BLaER1 (cell line): ENCODE results near the gene OR2V2.
"Not testable (repeated sequence)": the region's sequence is repeated elsewhere in the genome, so short reads cannot be mapped to it uniquely, and the experiment has no call there.

Experiments used
- H3K27ac ChIP-seq: shearing (Covaris generic); formaldehyde crosslinking; 2 replicates; pipeline ENCODE4 v1.8.1; 2022
- H3K27me3 ChIP-seq: shearing (Covaris generic); formaldehyde crosslinking; 2 replicates; pipeline ENCODE4 v1.8.1; 2022
- H3K36me3 ChIP-seq: shearing (Covaris generic); formaldehyde crosslinking; 2 replicates; pipeline ENCODE4 v1.8.1; 2022
- H3K4me1 ChIP-seq: shearing (Covaris generic); formaldehyde crosslinking; 2 replicates; pipeline ENCODE4 v1.8.1; 2022
- H3K4me2 ChIP-seq: shearing (Covaris generic); formaldehyde crosslinking; 2 replicates; pipeline ENCODE4 v1.8.1; 2022
- H3K4me3 ChIP-seq: shearing (Covaris generic); formaldehyde crosslinking; 2 replicates; pipeline ENCODE4 v1.8.1; 2022
- H3K9ac ChIP-seq: shearing (Covaris generic); formaldehyde crosslinking; 2 replicates; pipeline ENCODE4 v1.8.1; 2022
- H3K9me3 ChIP-seq: shearing (Covaris generic); formaldehyde crosslinking; 2 replicates; pipeline ENCODE4 v1.8.1; 2022
- H4K20me1 ChIP-seq: shearing (Covaris generic); formaldehyde crosslinking; 2 replicates; pipeline ENCODE4 v1.8.1; 2022
- Cebpa-rat ChIP-seq: shearing (Covaris generic); IDR thresholded peaks from 2 replicates; pipeline ENCODE4 v1.8.1; 2022

Gene OR2V2

DNA sequence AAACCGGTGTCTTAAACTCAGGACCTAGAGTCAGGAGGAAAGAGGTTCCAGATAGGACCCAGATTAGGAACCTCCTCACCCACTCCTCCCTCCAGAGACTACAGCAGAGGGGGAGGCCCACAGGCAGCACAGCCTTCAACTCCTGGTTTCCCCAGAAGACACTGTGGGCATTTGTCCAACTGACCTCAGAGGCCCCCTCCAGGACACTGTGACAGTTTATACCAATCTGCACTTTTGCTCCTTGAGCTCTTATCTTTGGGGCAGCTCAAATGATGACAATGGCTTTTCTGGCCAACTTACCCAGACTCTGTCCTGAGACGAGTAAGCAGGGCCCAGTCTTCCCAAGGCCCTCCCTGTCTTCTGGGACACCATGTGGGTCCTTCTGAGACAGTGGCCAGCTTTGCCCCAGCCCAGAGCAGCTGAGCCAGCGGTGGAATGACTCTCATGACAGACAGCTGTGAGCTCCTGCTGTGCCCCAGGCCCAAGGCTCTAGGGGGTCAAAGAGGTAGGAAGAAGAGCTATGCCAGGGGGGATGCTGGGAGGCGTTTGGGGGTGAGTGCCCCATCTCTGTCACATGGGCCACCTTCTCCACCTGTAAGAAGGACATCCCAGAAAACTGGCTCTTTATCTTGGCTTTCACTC lies 14.3 kb downstream of the OR2V2 start:
- H3K36me3 ChIP-seq, result no peaks in the 10 kb centered on the region
- H3K9me3 ChIP-seq, result no peaks in the 10 kb centered on the region
- peak overlapping the region; percentile 66 for H3K27ac ChIP-seq
- H3K4me1 ChIP-seq, result peaks cover 65% of the 10 kb centered on the region
- no peaks in the 10 kb centered on the region for H4K20me1 ChIP-seq
- H3K27me3 ChIP-seq, result no peaks in the 10 kb centered on the region
- peak overlapping the region; percentile 80 for H3K4me2 ChIP-seq
- peak overlapping the region; percentile 61 for H3K4me3 ChIP-seq
- TF ChIP-seq Cebpa-rat, result no peak
- peak overlapping the region; percentile 56; the same call in 1 of the 2 replicates for H3K9ac ChIP-seq

GRCh38 chr5:181163487-181164075 lies 16.2 kb downstream of the OR2V2 start:
- peak overlapping the region; percentile 19; the same call in 1 of the 2 replicates for H3K9ac ChIP-seq
- peak overlapping the region; percentile 80 for H3K4me2 ChIP-seq
- peak overlapping the region; percentile 65 for H3K27ac ChIP-seq
- H3K9me3 ChIP-seq, result no peaks in the 10 kb centered on the region
- no peaks in the 10 kb centered on the region for H3K36me3 ChIP-seq
- H3K4me3 ChIP-seq, result 0 out of 2 replicates have a peak overlapping the region, but pooled peaks have one; percentile 39
- no peaks in the 10 kb centered on the region for H3K27me3 ChIP-seq
- no peaks in the 10 kb centered on the region for H4K20me1 ChIP-seq
- peaks cover 71% of the 10 kb centered on the region for H3K4me1 ChIP-seq
- no peak for TF ChIP-seq Cebpa-rat

DNA sequence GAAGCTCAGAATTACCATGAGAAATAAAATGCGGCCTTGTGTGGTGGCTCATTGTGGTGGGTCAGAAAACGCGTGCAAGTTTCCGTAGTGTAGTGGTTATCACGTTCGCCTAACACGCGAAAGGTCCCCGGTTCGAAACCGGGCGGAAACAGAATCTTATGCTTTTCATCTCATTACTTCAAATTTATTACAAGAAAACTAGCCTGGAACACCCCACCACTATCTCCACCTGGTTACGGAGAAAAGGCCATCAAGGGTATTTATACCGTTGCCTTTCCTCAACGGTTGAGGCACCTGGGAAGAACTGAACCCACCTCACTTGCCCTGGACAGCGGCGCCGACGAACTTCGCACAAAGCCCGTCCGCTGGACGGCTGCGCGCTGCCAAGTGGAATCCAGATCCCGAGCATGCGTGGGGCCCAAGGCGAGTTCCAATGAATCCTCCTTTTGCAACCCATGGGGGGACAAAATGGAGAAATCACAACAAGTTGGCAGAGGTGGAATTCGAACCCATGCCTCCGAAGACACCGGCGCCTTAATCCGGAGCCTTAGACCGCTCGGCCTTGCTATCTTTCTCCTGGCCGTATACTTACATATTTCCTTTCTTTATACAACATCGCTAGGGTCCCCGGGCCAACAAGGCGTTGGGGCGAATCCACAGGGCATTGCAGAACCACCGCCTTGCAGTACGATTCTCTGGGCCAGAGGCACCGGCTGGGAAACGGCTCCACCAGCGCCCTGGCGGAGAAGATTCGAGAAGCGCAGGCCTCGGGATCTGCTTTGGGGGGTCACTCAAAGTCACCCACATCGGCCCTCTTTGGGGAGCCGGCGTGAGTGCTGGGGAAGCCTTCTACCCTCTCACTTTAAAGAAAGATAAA lies 16.9 kb downstream of the OR2V2 start:
- H4K20me1 ChIP-seq, result no peaks in the 10 kb centered on the region
- no peak overlapping the region for H3K4me3 ChIP-seq
- H3K36me3 ChIP-seq, result no peaks in the 10 kb centered on the region
- H3K4me1 ChIP-seq, result peaks cover 78% of the 10 kb centered on the region
- no peaks in the 10 kb centered on the region for H3K27me3 ChIP-seq
- no peaks in the 10 kb centered on the region for H3K9me3 ChIP-seq
- no peak overlapping the region for H3K27ac ChIP-seq
- H3K4me2 ChIP-seq, result peak overlapping the region; percentile 80
- H3K9ac ChIP-seq, result no peak overlapping the region
- no peak for TF ChIP-seq Cebpa-rat

- no peaks in the 10 kb centered on the region for H3K9me3 ChIP-seq
- H3K4me3 ChIP-seq, result no peak overlapping the region
- H3K27me3 ChIP-seq, result no peaks in the 10 kb centered on the region
- H3K4me1 ChIP-seq, result peaks cover 83% of the 10 kb centered on the region
- peak overlapping the region; percentile 76 for H3K4me2 ChIP-seq
- no peak for TF ChIP-seq Cebpa-rat
- H3K36me3 ChIP-seq, result no peaks in the 10 kb centered on the region
- no peaks in the 10 kb centered on the region for H4K20me1 ChIP-seq
- no peak overlapping the region for H3K9ac ChIP-seq
- no peak overlapping the region for H3K27ac ChIP-seq
These were observed 19.7 kb downstream of the OR2V2 start for GRCh38 chr5:181166812-181167733.

- Histone ChIP-seq H3K27me3 (no peaks in the 10 kb centered on the region), H3K9me3 (no peaks in the 10 kb centered on the region), H4K20me1 (no peaks in the 10 kb centered on the region), H3K9ac (no peak overlapping the region), H3K4me2 (peak overlapping the region; percentile 76), H3K4me3 (no peak overlapping the region), H3K27ac (no peak overlapping the region), H3K36me3 (no peaks in the 10 kb centered on the region), H3K4me1 (peaks cover 83% of the 10 kb centered on the region)
- TF ChIP-seq Cebpa-rat, result no peak
These were observed 20.6 kb downstream of the OR2V2 start for GRCh38 chr5:181167814-181168488.

GRCh38 chr5:181168595-181169118 lies 21.3 kb downstream of the OR2V2 start:
- no peaks in the 10 kb centered on the region for H3K36me3 ChIP-seq
- no peak for TF ChIP-seq Cebpa-rat
- peak overlapping the region; percentile 76 for H3K4me2 ChIP-seq
- no peak overlapping the region for H3K27ac ChIP-seq
- H4K20me1 ChIP-seq, result no peaks in the 10 kb centered on the region
- H3K4me3 ChIP-seq, result no peak overlapping the region
- H3K9me3 ChIP-seq, result 0 out of 2 replicates have a peak, but pooled peaks cover under 1% of the 10 kb centered on the region
- H3K27me3 ChIP-seq, result no peaks in the 10 kb centered on the region
- H3K9ac ChIP-seq, result no peak overlapping the region
- peaks cover 82% of the 10 kb centered on the region for H3K4me1 ChIP-seq

DNA sequence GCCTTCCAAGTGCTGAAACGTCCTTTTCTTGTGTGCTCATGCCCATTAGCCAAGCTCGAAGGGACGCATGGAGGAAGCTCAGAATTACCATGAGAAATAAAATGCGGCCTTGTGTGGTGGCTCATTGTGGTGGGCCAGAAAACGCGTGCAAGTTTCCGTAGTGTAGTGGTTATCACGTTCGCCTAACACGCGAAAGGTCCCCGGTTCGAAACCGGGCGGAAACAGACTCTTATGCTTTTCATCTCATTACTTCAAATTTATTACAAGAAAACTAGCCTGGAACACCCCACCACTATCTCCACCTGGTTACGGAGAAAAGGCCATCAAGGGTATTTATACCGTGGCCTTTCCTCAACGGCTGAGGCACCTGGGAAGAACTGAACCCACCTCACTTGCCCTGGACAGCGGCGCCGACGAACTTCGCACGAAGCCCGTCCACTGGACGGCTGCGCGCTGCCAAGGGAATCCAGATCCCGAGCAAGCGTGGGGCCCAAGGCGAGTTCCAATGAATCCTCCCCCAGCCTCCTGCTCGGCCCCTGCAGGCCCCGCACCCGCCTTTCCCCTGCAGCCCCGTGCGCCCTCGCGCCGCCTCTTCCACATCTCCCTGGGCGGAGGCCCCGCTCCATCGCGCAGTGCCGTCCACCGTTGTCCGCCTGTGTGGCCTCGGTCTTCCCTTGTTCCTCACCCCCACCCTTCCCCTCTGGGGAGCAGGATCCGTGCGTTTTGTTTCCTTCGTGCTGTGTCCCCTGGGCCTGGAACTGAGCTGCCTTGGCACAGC lies 22.3 kb downstream of the OR2V2 start:
- Histone ChIP-seq H3K4me3 (peak overlapping the region; percentile 55), H3K4me2 (peak overlapping the region; percentile 76), H3K4me1 (peaks cover 80% of the 10 kb centered on the region)
- not testable (repeated sequence) for H3K36me3 ChIP-seq, H3K9me3 ChIP-seq, H3K27me3 ChIP-seq, H3K9ac ChIP-seq, H4K20me1 ChIP-seq, H3K27ac ChIP-seq

DNA sequence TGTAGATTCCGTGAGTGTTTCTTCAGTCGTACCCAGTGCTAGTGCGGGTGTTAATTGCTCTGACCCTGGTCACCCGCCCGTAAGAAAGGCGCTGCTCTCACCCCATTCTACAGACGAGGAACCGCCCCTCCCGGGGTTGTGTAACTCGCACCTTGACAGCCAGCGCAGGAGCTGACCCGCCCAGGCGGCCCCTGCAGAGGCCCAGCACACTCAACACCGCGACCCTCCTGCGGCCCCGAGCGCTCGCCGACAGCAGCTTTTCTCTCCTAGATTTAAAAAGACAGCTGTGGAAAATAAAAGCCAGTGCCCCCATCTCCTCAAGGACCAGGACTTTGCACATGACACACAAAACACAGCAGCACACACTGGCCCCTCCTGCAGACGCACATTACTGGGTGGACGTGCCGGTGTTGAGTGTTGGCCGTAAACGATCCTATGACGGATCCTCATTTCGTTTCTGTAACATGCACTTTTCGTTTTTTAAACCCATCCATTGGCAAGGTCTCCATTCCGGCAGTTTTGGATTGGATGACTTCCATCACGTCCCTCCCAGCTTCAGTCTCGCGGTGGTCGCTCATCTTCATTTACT lies 22.9 kb downstream of the OR2V2 start:
- Histone ChIP-seq H3K27ac (no peak overlapping the region), H3K4me1 (peaks cover 77% of the 10 kb centered on the region), H3K36me3 (no peaks in the 10 kb centered on the region), H3K4me3 (peak overlapping the region; percentile 55), H4K20me1 (no peaks in the 10 kb centered on the region), H3K9ac (no peak overlapping the region), H3K9me3 (0 out of 2 replicates have a peak, but pooled peaks cover 6% of the 10 kb centered on the region), H3K27me3 (no peaks in the 10 kb centered on the region), H3K4me2 (peak overlapping the region; percentile 76)
- no peak for TF ChIP-seq Cebpa-rat
